ENCODE measurements around the gene ROPN1L. TPM values are rescaled to one million over a fixed set of nuclear protein-coding genes. Genes with fewer than 3 reads are reported as not detected.

The ROPN1L gene
- total and polyA plus RNA-seq, 2 donors (not counting 1 experiment from before 2014, with no cell fraction given) = 0.91 TPM; not detected in 1

DNA sequence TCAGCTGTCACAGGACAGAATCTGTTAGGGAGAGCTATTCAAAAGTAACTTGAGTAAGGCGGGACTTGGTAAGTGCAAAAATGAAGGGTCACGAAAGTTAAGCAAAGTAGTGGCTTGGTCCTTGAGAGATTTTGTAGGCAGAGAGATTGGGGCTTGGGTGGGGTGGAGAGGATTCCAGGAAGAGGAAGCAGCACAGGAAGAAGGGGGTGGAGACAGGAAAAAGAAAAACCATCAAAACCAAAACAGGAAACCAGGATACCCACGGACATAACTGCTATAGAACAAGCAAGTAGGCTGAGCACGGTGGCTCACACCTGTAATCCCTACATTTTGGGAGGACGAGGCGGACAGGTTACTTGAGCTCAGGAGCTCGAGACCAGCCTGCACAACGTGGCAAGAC lies 3.7 kb downstream of the ROPN1L start:
- peaks cover 38% of the 10 kb centered on the region for H3K4me1 Mint-ChIP-seq
- peak overlapping the region in 3 of 5 experiments; percentile 1 to 15 (median 7) for H3K4me3 ChIP-seq (ENCODE audit: control extremely low read depth in 1 of 5, extremely low read depth in 1 of 5, insufficient read depth in 1 of 5, low read depth in 2 of 5, low read length in 4 of 5)
- peak overlapping the region; percentile 7 for H2AFZ ChIP-seq (ENCODE audit: insufficient read depth, low read depth, low read length, poor library complexity, severe bottlenecking)
- H3K4me2 ChIP-seq (replicated peaks; ENCODE audit: low read depth, low read length, poor library complexity, severe bottlenecking) = peak overlapping the region; percentile 62
- peaks cover 4% of the 10 kb centered on the region for H3K27me3 Mint-ChIP-seq
- H3K27ac Mint-ChIP-seq = no peak overlapping the region
- ChIA-PET CTCF (interaction anchor here (1.7 kb wide), 1 partner anchor 182 kb away, joined by 8 read pairs; no protein-coding TSS in a partner anchor), POLR2A (no interaction called here)
- 28% methylated on average over 6 of the region's 8 CpGs for WGBS (ENCODE audit: insufficient coverage)
- ATAC-seq (ENCODE audit: low read depth) (no peak), DNase-seq (peak; percentile 35)
- intact Hi-C loops (cut with micrococcal nuclease) = no loop called here
- no peak for TF ChIP-seq EZH2 (IDR thresholded peaks at IDR 0.05; ENCODE audit: borderline replicate concordance, insufficient read depth, low read depth, low read length, poor library complexity, severe bottlenecking)
- TF ChIP-seq, protein P1, sequence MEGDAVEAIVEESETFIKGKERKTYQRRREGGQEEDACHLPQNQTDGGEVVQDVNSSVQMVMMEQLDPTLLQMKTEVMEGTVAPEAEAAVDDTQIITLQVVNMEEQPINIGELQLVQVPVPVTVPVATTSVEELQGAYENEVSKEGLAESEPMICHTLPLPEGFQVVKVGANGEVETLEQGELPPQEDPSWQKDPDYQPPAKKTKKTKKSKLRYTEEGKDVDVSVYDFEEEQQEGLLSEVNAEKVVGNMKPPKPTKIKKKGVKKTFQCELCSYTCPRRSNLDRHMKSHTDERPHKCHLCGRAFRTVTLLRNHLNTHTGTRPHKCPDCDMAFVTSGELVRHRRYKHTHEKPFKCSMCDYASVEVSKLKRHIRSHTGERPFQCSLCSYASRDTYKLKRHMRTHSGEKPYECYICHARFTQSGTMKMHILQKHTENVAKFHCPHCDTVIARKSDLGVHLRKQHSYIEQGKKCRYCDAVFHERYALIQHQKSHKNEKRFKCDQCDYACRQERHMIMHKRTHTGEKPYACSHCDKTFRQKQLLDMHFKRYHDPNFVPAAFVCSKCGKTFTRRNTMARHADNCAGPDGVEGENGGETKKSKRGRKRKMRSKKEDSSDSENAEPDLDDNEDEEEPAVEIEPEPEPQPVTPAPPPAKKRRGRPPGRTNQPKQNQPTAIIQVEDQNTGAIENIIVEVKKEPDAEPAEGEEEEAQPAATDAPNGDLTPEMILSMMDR (IDR thresholded peaks at IDR 0.05) = no peak
- H4K20me1 ChIP-seq (ENCODE audit: control insufficient read depth, insufficient read depth, low read length, poor library complexity, severe bottlenecking) = no peaks in the 10 kb centered on the region
- H3K27me3 ChIP-seq (replicated peaks in 1 of 4; ENCODE audit: control extremely low read depth in 1 of 4, control insufficient read depth in 3 of 4, insufficient read depth in 4 of 4, low read length in 3 of 4) = peaks cover 0 to 5% (median 0%) of the 10 kb centered on the region in 4 experiments
- no peaks in the 10 kb centered on the region for H3K79me2 ChIP-seq (ENCODE audit: control insufficient read depth, insufficient read depth, low read length)
- no peaks in the 10 kb centered on the region for H3K36me3 ChIP-seq (replicated peaks in 1 of 2; ENCODE audit: control extremely low read depth in 1 of 2, control insufficient read depth in 1 of 2, extremely low read depth in 1 of 2, insufficient read depth in 2 of 2, low read length in 1 of 2)
- no peaks in the 10 kb centered on the region for H3K9me3 Mint-ChIP-seq (ENCODE audit: insufficient read depth)
- H3K4me3 Mint-ChIP-seq = peak overlapping the region; percentile 61
- H3K9ac ChIP-seq (ENCODE audit: low read length) = peak overlapping the region; percentile 1
- H3K27ac ChIP-seq (ENCODE audit: low read length in 2 of 2) = no peak overlapping the region
- peaks cover 27 to 41% of the 10 kb centered on the region in 2 donors for H3K4me1 ChIP-seq (ENCODE audit: control insufficient read depth in 2 of 2, insufficient read depth in 2 of 2, low read length in 2 of 2)
- peaks cover 0 to 4% (median 0%) of the 10 kb centered on the region in 3 donors for H3K9me3 ChIP-seq (ENCODE audit: control extremely low read depth in 1 of 3, control insufficient read depth in 2 of 3, insufficient read depth in 1 of 3, low read length in 2 of 3)

DNA sequence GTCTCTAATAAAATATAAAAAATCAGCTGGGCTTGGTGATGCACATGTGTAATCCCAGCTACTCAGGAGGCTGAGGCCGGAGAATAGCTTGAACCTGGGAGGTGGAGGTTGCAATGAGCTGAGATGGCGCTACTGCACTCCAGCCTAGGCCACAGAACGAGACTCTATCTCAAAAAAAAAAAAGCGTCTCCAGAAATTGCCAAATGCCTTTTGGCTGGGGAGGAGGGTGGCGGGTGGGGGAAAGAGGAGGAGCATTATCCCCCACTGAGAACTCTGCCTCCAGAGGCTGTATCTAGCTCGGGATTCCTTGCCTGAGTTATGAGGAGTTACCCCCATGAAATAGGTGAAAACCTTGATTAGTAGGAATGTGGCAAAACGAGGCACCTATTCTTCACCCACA lies 4.8 kb downstream of the ROPN1L start:
- no peak overlapping the region for H3K27ac Mint-ChIP-seq
- H3K27ac ChIP-seq (ENCODE audit: low read length in 2 of 2) = no peak overlapping the region
- H2AFZ ChIP-seq (ENCODE audit: insufficient read depth, low read depth, low read length, poor library complexity, severe bottlenecking) = no peak overlapping the region
- no peak overlapping the region for H3K4me3 Mint-ChIP-seq
- intact Hi-C loops (cut with micrococcal nuclease) = no loop called here
- peaks cover 0 to 5% (median 0%) of the 10 kb centered on the region in 4 experiments for H3K27me3 ChIP-seq (replicated peaks in 1 of 4; ENCODE audit: control extremely low read depth in 1 of 4, control insufficient read depth in 3 of 4, insufficient read depth in 4 of 4, low read length in 3 of 4)
- no peak overlapping the region for H3K4me2 ChIP-seq (replicated peaks; ENCODE audit: low read depth, low read length, poor library complexity, severe bottlenecking)
- H3K4me1 ChIP-seq (ENCODE audit: control insufficient read depth in 2 of 2, insufficient read depth in 2 of 2, low read length in 2 of 2) = peaks cover 21 to 31% of the 10 kb centered on the region in 2 donors
- ATAC-seq (ENCODE audit: low read depth) (no peak), DNase-seq (no peak)
- ChIA-PET CTCF (interaction anchor here (1.7 kb wide), 1 partner anchor 181 kb away, joined by 8 read pairs; no protein-coding TSS in a partner anchor), POLR2A (interaction anchor here (0.6 kb wide), 1 partner anchor 164 kb away, joined by 5 read pairs; no protein-coding TSS in a partner anchor)
- no peaks in the 10 kb centered on the region for H3K36me3 ChIP-seq (replicated peaks in 1 of 2; ENCODE audit: control extremely low read depth in 1 of 2, control insufficient read depth in 1 of 2, extremely low read depth in 1 of 2, insufficient read depth in 2 of 2, low read length in 1 of 2)
- WGBS (ENCODE audit: insufficient coverage) = 100% methylated on average over 1 of the region's 7 CpGs
- peaks cover 0 to 4% (median 0%) of the 10 kb centered on the region in 3 donors for H3K9me3 ChIP-seq (ENCODE audit: control extremely low read depth in 1 of 3, control insufficient read depth in 2 of 3, insufficient read depth in 1 of 3, low read length in 2 of 3)
- no peaks in the 10 kb centered on the region for H3K9me3 Mint-ChIP-seq (ENCODE audit: insufficient read depth)
- H4K20me1 ChIP-seq (ENCODE audit: control insufficient read depth, insufficient read depth, low read length, poor library complexity, severe bottlenecking) = no peaks in the 10 kb centered on the region
- H3K9ac ChIP-seq (ENCODE audit: low read length) = no peak overlapping the region
- TF ChIP-seq, protein P1 (IDR thresholded peaks at IDR 0.05) = no peak
- no peak for TF ChIP-seq EZH2 (IDR thresholded peaks at IDR 0.05; ENCODE audit: borderline replicate concordance, insufficient read depth, low read depth, low read length, poor library complexity, severe bottlenecking)
- no peak overlapping the region for H3K4me3 ChIP-seq (ENCODE audit: control extremely low read depth in 1 of 5, extremely low read depth in 1 of 5, insufficient read depth in 1 of 5, low read depth in 2 of 5, low read length in 4 of 5)
- no peaks in the 10 kb centered on the region for H3K79me2 ChIP-seq (ENCODE audit: control insufficient read depth, insufficient read depth, low read length)
- H3K27me3 Mint-ChIP-seq = peaks cover 4% of the 10 kb centered on the region
- peaks cover 31% of the 10 kb centered on the region for H3K4me1 Mint-ChIP-seq
